NB4 (cell line): ENCODE measurements around the gene MRPS35.
"Not testable (repeated sequence)": the region's sequence is repeated elsewhere in the genome, so short reads cannot be mapped to it uniquely, and the experiment has no call there.

Experiments
- DNase-seq: peaks from one replicate; pipeline ENCODE4 v3.0.0; 2010; ENCODE audit warnings: low read depth
- H3K4me3 ChIP-seq: one replicate; pipeline ENCODE4 v1.5.1; 2011; ENCODE audit warnings: mild to moderate bottlenecking, low read depth, low read length, moderate library complexity
- CTCF ChIP-seq: IDR thresholded peaks from one replicate; pipeline ENCODE4 v1.5.1; 2012; ENCODE audit warnings: low read depth, low read length
- MAX ChIP-seq: IDR thresholded peaks from 2 replicates; pipeline ENCODE4 v1.6.1; 2011; ENCODE audit warnings: low read depth, low read length
- MYC ChIP-seq: IDR thresholded peaks from 2 replicates; pipeline ENCODE4 v1.6.1; 2011; ENCODE audit warnings: low read depth, low read length
- POLR2A ChIP-seq: IDR thresholded peaks from 2 replicates; pipeline ENCODE4 v1.6.1; 2011; ENCODE audit warnings: mild to moderate bottlenecking; ENCODE audit not compliant: insufficient read length; ENCODE audit errors: extremely low read depth

The MRPS35 gene

GRCh38 chr12:27732281-27732680 lies 21.6 kb downstream of the MRPS35 start:
- DNase-seq, result peak; percentile 47
- H3K4me3 ChIP-seq, result no peak overlapping the region
- TF ChIP-seq CTCF (peak; percentile 39), MYC (no peak), POLR2A (no peak), MAX (no peak)

- peak; percentile 69 for DNase-seq
- peak; percentile 11; the same call in 1 of the 2 replicates for TF ChIP-seq MYC
- 0 out of 2 replicates have a peak, but pooled peaks have one; percentile 24 for TF ChIP-seq MAX
- TF ChIP-seq POLR2A, result no peak
- TF ChIP-seq CTCF, result peak; percentile 91
- no peak overlapping the region for H3K4me3 ChIP-seq
Observed at GRCh38 chr12:27733052-27733656, 22.5 kb downstream of the MRPS35 start.

- DNase-seq, result no peak
- TF ChIP-seq MAX, result no peak
- TF ChIP-seq CTCF, result no peak
- TF ChIP-seq POLR2A, result no peak
- TF ChIP-seq MYC, result no peak
Observed at GRCh38 chr12:27733791-27734190, 23.2 kb downstream of the MRPS35 start.

GRCh38 chr12:27734321-27734720 lies 23.7 kb downstream of the MRPS35 start:
- not testable (repeated sequence) for DNase-seq, H3K4me3 ChIP-seq

More at GRCh38 chr12:27733791-27734190, 23.2 kb downstream of the MRPS35 start:
- no peak overlapping the region for H3K4me3 ChIP-seq

GRCh38 chr12:27743601-27744000 lies 33.0 kb downstream of the MRPS35 start:
- no peak for TF ChIP-seq CTCF
- TF ChIP-seq MYC, result no peak
- no peak for TF ChIP-seq MAX
- DNase-seq, result no peak
- no peak overlapping the region for H3K4me3 ChIP-seq

GRCh38 chr12:27745734-27746133 lies 35.1 kb downstream of the MRPS35 start:
- not testable (repeated sequence) for DNase-seq, H3K4me3 ChIP-seq

- no peak for TF ChIP-seq CTCF
- no peak for TF ChIP-seq MYC
- TF ChIP-seq MAX, result no peak
- no peak for TF ChIP-seq POLR2A
- H3K4me3 ChIP-seq, result no peak overlapping the region
- no peak for DNase-seq
Observed at GRCh38 chr12:27747111-27747820, 36.6 kb downstream of the MRPS35 start.
